ENCODE measurements around the gene KRT31.
"Not testable (repeated sequence)": the region's sequence is repeated elsewhere in the genome, so short reads cannot be mapped to it uniquely, and the experiment has no call there.

The KRT31 gene

GRCh38 chr17:41407226-41407625 is 9.8 kb upstream of the KRT31 start:
- H3K27ac ChIP-seq (ENCODE audit: low read depth, low read length) = no peak overlapping the region
- H3K9ac ChIP-seq (ENCODE audit: low read depth in 1 of 2, low read length in 2 of 2) = no peak overlapping the region
- H3K4me3 ChIP-seq (ENCODE audit: low read depth in 1 of 2, low read length in 2 of 2) = no peak overlapping the region
- no peaks in the 10 kb centered on the region for H3K36me3 ChIP-seq (ENCODE audit: control insufficient read depth in 1 of 2, insufficient read depth in 2 of 2, low read length in 2 of 2)
- H3K27me3 ChIP-seq (ENCODE audit: control insufficient read depth in 1 of 2, insufficient read depth in 2 of 2, low read length in 2 of 2) = no peaks in the 10 kb centered on the region
- no peaks in the 10 kb centered on the region for H3K4me1 ChIP-seq (ENCODE audit: control insufficient read depth in 1 of 2, insufficient read depth in 2 of 2, low read length in 2 of 2)
- H3K9me3 ChIP-seq (ENCODE audit: control insufficient read depth in 1 of 2, low read length in 2 of 2) = no peaks in the 10 kb centered on the region

GRCh38 chr17:41406205-41406604 is 8.8 kb upstream of the KRT31 start:
- H3K9me3 ChIP-seq (ENCODE audit: control insufficient read depth in 1 of 2, low read length in 2 of 2) = no peaks in the 10 kb centered on the region
- H3K27ac ChIP-seq (ENCODE audit: low read depth, low read length) = no peak overlapping the region
- no peak overlapping the region for H3K9ac ChIP-seq (ENCODE audit: low read depth in 1 of 2, low read length in 2 of 2)
- H3K4me3 ChIP-seq (ENCODE audit: low read depth in 1 of 2, low read length in 2 of 2) = no peak overlapping the region
- peaks cover 0 to 2% of the 10 kb centered on the region in 2 donors for H3K27me3 ChIP-seq (ENCODE audit: control insufficient read depth in 1 of 2, insufficient read depth in 2 of 2, low read length in 2 of 2)
- no peaks in the 10 kb centered on the region for H3K4me1 ChIP-seq (ENCODE audit: control insufficient read depth in 1 of 2, insufficient read depth in 2 of 2, low read length in 2 of 2)
- no peaks in the 10 kb centered on the region for H3K36me3 ChIP-seq (ENCODE audit: control insufficient read depth in 1 of 2, insufficient read depth in 2 of 2, low read length in 2 of 2)

GRCh38 chr17:41404024-41404671 is 6.7 kb upstream of the KRT31 start:
- Histone ChIP-seq H3K27me3 (ENCODE audit: control insufficient read depth in 1 of 2, insufficient read depth in 2 of 2, low read length in 2 of 2) (peaks cover 0 to 2% of the 10 kb centered on the region in 2 donors), H3K9ac (ENCODE audit: low read depth in 1 of 2, low read length in 2 of 2) (no peak overlapping the region), H3K27ac (ENCODE audit: low read depth, low read length) (no peak overlapping the region), H3K4me3 (ENCODE audit: low read depth in 1 of 2, low read length in 2 of 2) (no peak overlapping the region), H3K9me3 (ENCODE audit: control insufficient read depth in 1 of 2, low read length in 2 of 2) (no peaks in the 10 kb centered on the region), H3K36me3 (ENCODE audit: control insufficient read depth in 1 of 2, insufficient read depth in 2 of 2, low read length in 2 of 2) (no peaks in the 10 kb centered on the region), H3K4me1 (ENCODE audit: control insufficient read depth in 1 of 2, insufficient read depth in 2 of 2, low read length in 2 of 2) (no peaks in the 10 kb centered on the region)

GRCh38 chr17:41403404-41404023 is 6.1 kb upstream of the KRT31 start:
- H3K9ac ChIP-seq (ENCODE audit: low read depth in 1 of 2, low read length in 2 of 2) = no peak overlapping the region
- H3K36me3 ChIP-seq (ENCODE audit: control insufficient read depth in 1 of 2, insufficient read depth in 2 of 2, low read length in 2 of 2) = no peaks in the 10 kb centered on the region
- H3K4me3 ChIP-seq (ENCODE audit: low read depth in 1 of 2, low read length in 2 of 2) = no peak overlapping the region
- peaks cover 0 to 2% of the 10 kb centered on the region in 2 donors for H3K27me3 ChIP-seq (ENCODE audit: control insufficient read depth in 1 of 2, insufficient read depth in 2 of 2, low read length in 2 of 2)
- no peaks in the 10 kb centered on the region for H3K4me1 ChIP-seq (ENCODE audit: control insufficient read depth in 1 of 2, insufficient read depth in 2 of 2, low read length in 2 of 2)
- H3K27ac ChIP-seq (ENCODE audit: low read depth, low read length) = no peak overlapping the region
- no peaks in the 10 kb centered on the region for H3K9me3 ChIP-seq (ENCODE audit: control insufficient read depth in 1 of 2, low read length in 2 of 2)

GRCh38 chr17:41402161-41402560 is 4.8 kb upstream of the KRT31 start:
- Histone ChIP-seq H3K4me3 (ENCODE audit: low read depth in 1 of 2, low read length in 2 of 2) (no peak overlapping the region), H3K27me3 (ENCODE audit: control insufficient read depth in 1 of 2, insufficient read depth in 2 of 2, low read length in 2 of 2) (peaks cover 0 to 2% of the 10 kb centered on the region in 2 donors), H3K27ac (ENCODE audit: low read depth, low read length) (no peak overlapping the region), H3K9ac (ENCODE audit: low read depth in 1 of 2, low read length in 2 of 2) (no peak overlapping the region), H3K4me1 (ENCODE audit: control insufficient read depth in 1 of 2, insufficient read depth in 2 of 2, low read length in 2 of 2) (no peaks in the 10 kb centered on the region), H3K36me3 (ENCODE audit: control insufficient read depth in 1 of 2, insufficient read depth in 2 of 2, low read length in 2 of 2) (no peaks in the 10 kb centered on the region), H3K9me3 (ENCODE audit: control insufficient read depth in 1 of 2, low read length in 2 of 2) (no peaks in the 10 kb centered on the region)

GRCh38 chr17:41396340-41396739 is 1.1 kb downstream of the KRT31 start:
- no peaks in the 10 kb centered on the region for H3K27me3 ChIP-seq (ENCODE audit: control insufficient read depth in 1 of 2, insufficient read depth in 2 of 2, low read length in 2 of 2)

GRCh38 chr17:41395611-41396010 is 1.8 kb downstream of the KRT31 start:
- H3K4me3 ChIP-seq (ENCODE audit: low read depth in 1 of 2, low read length in 2 of 2) = no peak overlapping the region
- H3K9ac ChIP-seq (ENCODE audit: low read depth in 1 of 2, low read length in 2 of 2) = no peak overlapping the region
- H3K36me3 ChIP-seq (ENCODE audit: control insufficient read depth in 1 of 2, insufficient read depth in 2 of 2, low read length in 2 of 2) = no peaks in the 10 kb centered on the region
- no peaks in the 10 kb centered on the region for H3K9me3 ChIP-seq (ENCODE audit: control insufficient read depth in 1 of 2, low read length in 2 of 2)
- H3K4me1 ChIP-seq (ENCODE audit: control insufficient read depth in 1 of 2, insufficient read depth in 2 of 2, low read length in 2 of 2) = no peaks in the 10 kb centered on the region
- no peaks in the 10 kb centered on the region for H3K27me3 ChIP-seq (ENCODE audit: control insufficient read depth in 1 of 2, insufficient read depth in 2 of 2, low read length in 2 of 2)
- no peak overlapping the region for H3K27ac ChIP-seq (ENCODE audit: low read depth, low read length)

More at GRCh38 chr17:41396340-41396739, 1.1 kb downstream of the KRT31 start:
- H3K27ac ChIP-seq (ENCODE audit: low read depth, low read length) = no peak overlapping the region
- no peaks in the 10 kb centered on the region for H3K4me1 ChIP-seq (ENCODE audit: control insufficient read depth in 1 of 2, insufficient read depth in 2 of 2, low read length in 2 of 2)
- no peaks in the 10 kb centered on the region for H3K9me3 ChIP-seq (ENCODE audit: control insufficient read depth in 1 of 2, low read length in 2 of 2)
- H3K9ac ChIP-seq (ENCODE audit: low read depth in 1 of 2, low read length in 2 of 2) = no peak overlapping the region
- no peak overlapping the region for H3K4me3 ChIP-seq (ENCODE audit: low read depth in 1 of 2, low read length in 2 of 2)
- no peaks in the 10 kb centered on the region for H3K36me3 ChIP-seq (ENCODE audit: control insufficient read depth in 1 of 2, insufficient read depth in 2 of 2, low read length in 2 of 2)

GRCh38 chr17:41395044-41395443 is 2.4 kb downstream of the KRT31 start:
- not testable (repeated sequence) for H3K27ac ChIP-seq (ENCODE audit: low read depth, low read length); H3K4me3 ChIP-seq (ENCODE audit: low read depth in 1 of 2, low read length in 2 of 2); H3K4me1 ChIP-seq (ENCODE audit: control insufficient read depth in 1 of 2, insufficient read depth in 2 of 2, low read length in 2 of 2); H3K36me3 ChIP-seq (ENCODE audit: control insufficient read depth in 1 of 2, insufficient read depth in 2 of 2, low read length in 2 of 2); H3K9me3 ChIP-seq (ENCODE audit: control insufficient read depth in 1 of 2, low read length in 2 of 2); H3K9ac ChIP-seq (ENCODE audit: low read depth in 1 of 2, low read length in 2 of 2); H3K27me3 ChIP-seq (ENCODE audit: control insufficient read depth in 1 of 2, insufficient read depth in 2 of 2, low read length in 2 of 2)

GRCh38 chr17:41394254-41394996 is 3.0 kb downstream of the KRT31 start:
- Histone ChIP-seq H3K9me3 (ENCODE audit: control insufficient read depth in 1 of 2, low read length in 2 of 2) (no peaks in the 10 kb centered on the region), H3K36me3 (ENCODE audit: control insufficient read depth in 1 of 2, insufficient read depth in 2 of 2, low read length in 2 of 2) (no peaks in the 10 kb centered on the region), H3K27me3 (ENCODE audit: control insufficient read depth in 1 of 2, insufficient read depth in 2 of 2, low read length in 2 of 2) (no peaks in the 10 kb centered on the region), H3K4me3 (ENCODE audit: low read depth in 1 of 2, low read length in 2 of 2) (no peak overlapping the region), H3K9ac (ENCODE audit: low read depth in 1 of 2, low read length in 2 of 2) (no peak overlapping the region), H3K4me1 (ENCODE audit: control insufficient read depth in 1 of 2, insufficient read depth in 2 of 2, low read length in 2 of 2) (no peaks in the 10 kb centered on the region), H3K27ac (ENCODE audit: low read depth, low read length) (no peak overlapping the region)

GRCh38 chr17:41393826-41394225 is 3.6 kb downstream of the KRT31 start:
- H3K27ac ChIP-seq (ENCODE audit: low read depth, low read length) = no peak overlapping the region
- H3K9ac ChIP-seq (ENCODE audit: low read depth in 1 of 2, low read length in 2 of 2) = no peak overlapping the region
- H3K4me1 ChIP-seq (ENCODE audit: control insufficient read depth in 1 of 2, insufficient read depth in 2 of 2, low read length in 2 of 2) = no peaks in the 10 kb centered on the region
- H3K4me3 ChIP-seq (ENCODE audit: low read depth in 1 of 2, low read length in 2 of 2) = no peak overlapping the region
- no peaks in the 10 kb centered on the region for H3K36me3 ChIP-seq (ENCODE audit: control insufficient read depth in 1 of 2, insufficient read depth in 2 of 2, low read length in 2 of 2)
- H3K27me3 ChIP-seq (ENCODE audit: control insufficient read depth in 1 of 2, insufficient read depth in 2 of 2, low read length in 2 of 2) = no peaks in the 10 kb centered on the region
- H3K9me3 ChIP-seq (ENCODE audit: control insufficient read depth in 1 of 2, low read length in 2 of 2) = no peaks in the 10 kb centered on the region

Measured in duodenal mucosa (tissue), 2 donors.